ENCODE results near the gene NR2F1-AS1. TPM values are rescaled to one million over a fixed set of nuclear protein-coding genes. Genes with fewer than 3 reads are reported as not detected.

Gene NR2F1-AS1
- total RNA-seq, 1 donor = 11.8 TPM

GRCh38 chr5:93411716-93412115 lies 169.3 kb downstream of the NR2F1-AS1 start:
- no peak for TF ChIP-seq CTCF (IDR thresholded peaks at IDR 0.05; ENCODE audit: insufficient read depth, low read length)
- DNase-seq (ENCODE audit: low read depth) = no peak
- H3K4me3 ChIP-seq (ENCODE audit: low read depth, low read length) = no peak overlapping the region

- H3K4me3 ChIP-seq (ENCODE audit: low read depth, low read length) = no peak overlapping the region
- DNase-seq (ENCODE audit: low read depth) = no peak
- TF ChIP-seq CTCF (IDR thresholded peaks at IDR 0.05; ENCODE audit: insufficient read depth, low read length) = no peak
Observed at GRCh38 chr5:93409691-93410090, 171.3 kb downstream of the NR2F1-AS1 start.

- TF ChIP-seq CTCF (IDR thresholded peaks at IDR 0.05; ENCODE audit: insufficient read depth, low read length) = no peak
- DNase-seq (ENCODE audit: low read depth) = no peak
- H3K4me3 ChIP-seq (ENCODE audit: low read depth, low read length) = no peak overlapping the region
Observed at GRCh38 chr5:93407454-93407853, 173.6 kb downstream of the NR2F1-AS1 start.

GRCh38 chr5:93406971-93407401 lies 174.0 kb downstream of the NR2F1-AS1 start:
- DNase-seq (ENCODE audit: low read depth) = no peak
- no peak for TF ChIP-seq CTCF (IDR thresholded peaks at IDR 0.05; ENCODE audit: insufficient read depth, low read length)
- H3K4me3 ChIP-seq (ENCODE audit: low read depth, low read length) = no peak overlapping the region

- no peak for TF ChIP-seq CTCF (IDR thresholded peaks at IDR 0.05; ENCODE audit: insufficient read depth, low read length)
- peak; percentile 53 for DNase-seq (ENCODE audit: low read depth)
- no peak overlapping the region for H3K4me3 ChIP-seq (ENCODE audit: low read depth, low read length)
Observed at GRCh38 chr5:93404246-93404645, 176.8 kb downstream of the NR2F1-AS1 start.

GRCh38 chr5:93403141-93403928 lies 177.7 kb downstream of the NR2F1-AS1 start:
- no peak for TF ChIP-seq CTCF (IDR thresholded peaks at IDR 0.05; ENCODE audit: insufficient read depth, low read length)
- H3K4me3 ChIP-seq (ENCODE audit: low read depth, low read length) = no peak overlapping the region
- DNase-seq (ENCODE audit: low read depth) = no peak

- H3K4me3 ChIP-seq (ENCODE audit: low read depth, low read length) = no peak overlapping the region
- TF ChIP-seq CTCF (IDR thresholded peaks at IDR 0.05; ENCODE audit: insufficient read depth, low read length) = no peak
- DNase-seq (ENCODE audit: low read depth) = no peak
Observed at GRCh38 chr5:93402451-93402850, 178.6 kb downstream of the NR2F1-AS1 start.

All from fibroblast of the aortic adventitia (primary cell).